Measurements from ENCODE around the gene FAM53C.

The FAM53C gene

DNA sequence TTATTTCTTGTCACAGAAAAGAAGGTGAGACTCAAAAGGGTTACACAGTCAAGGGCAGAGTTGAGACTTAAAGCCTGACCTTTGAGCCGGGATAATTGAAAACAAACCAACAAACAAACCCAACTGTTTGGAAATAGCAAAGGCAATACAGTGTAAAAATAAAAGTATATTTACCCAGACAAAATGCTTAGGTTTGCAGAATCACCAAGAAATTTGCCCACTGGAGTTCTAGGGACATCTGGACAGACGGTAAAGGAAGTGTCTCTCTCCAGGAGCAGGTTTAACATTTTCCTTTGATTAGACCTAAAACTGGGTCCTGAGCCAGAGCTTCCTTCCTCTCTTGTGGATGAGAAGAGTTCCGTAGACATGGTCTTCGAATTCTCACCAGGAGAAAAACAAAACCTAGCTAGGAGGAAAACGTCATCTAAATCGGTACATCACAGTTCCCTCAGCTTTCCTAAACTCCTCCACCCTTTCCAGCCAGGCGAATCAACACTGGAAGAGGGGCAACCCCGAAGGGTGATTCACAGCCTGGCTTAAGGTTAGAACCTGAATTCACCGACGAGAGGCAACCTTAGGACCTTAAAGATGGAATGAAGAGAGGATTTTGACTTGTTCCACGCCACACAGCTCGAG lies 7.1 kb upstream of the FAM53C start:
- no peak for DNase-seq (ENCODE audit: low read depth)
- no peak for TF ChIP-seq CTCF (IDR thresholded peaks at IDR 0.05; ENCODE audit: insufficient read depth, low read depth, low read length, missing control alignments)
- H3K4me3 ChIP-seq (ENCODE audit: low read depth, low read length): peak overlapping the region; percentile 74

DNA sequence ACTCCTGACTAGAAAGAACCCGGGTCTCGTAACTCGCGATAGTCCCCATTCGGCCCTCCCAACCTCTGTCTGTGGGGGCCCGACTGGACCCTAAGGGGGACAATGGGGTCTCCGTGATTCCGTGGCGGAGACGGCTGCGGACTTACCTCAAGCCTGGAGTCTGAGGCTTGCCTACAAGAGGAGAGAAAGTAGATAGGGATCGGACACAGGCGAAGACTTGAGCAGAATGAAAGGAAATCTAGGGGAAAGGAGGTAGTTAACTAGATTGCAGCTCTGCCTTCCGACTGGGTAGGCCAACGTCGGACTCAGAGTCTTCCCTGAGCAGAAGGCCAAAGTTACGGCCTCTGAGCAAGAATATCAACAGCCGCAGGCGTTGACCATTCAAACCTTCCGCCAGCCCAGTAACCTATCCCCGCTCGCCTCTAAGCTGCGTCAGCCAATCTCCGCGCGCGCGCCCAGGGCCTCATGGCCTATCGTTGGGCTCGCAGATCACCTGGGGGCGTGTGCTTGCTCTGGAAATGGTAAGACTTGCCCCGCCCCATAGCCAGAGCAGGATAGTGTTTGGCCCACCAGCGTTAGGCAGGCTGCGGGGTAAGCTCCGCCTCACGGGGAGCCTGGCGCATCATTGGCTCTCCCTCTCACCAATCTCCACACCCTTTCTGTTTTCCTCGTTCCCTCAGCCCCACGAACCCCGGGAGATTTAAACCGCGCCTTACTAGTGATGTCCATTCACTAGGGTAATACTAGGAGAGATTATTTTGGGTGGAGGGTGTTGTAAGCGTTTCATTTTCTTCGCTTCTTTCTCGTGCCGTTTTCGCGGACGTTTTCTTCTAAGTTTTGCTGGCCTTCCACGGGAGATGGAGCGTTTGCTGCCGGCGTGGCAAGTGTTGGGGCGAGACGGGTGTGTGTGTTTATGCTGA lies 6.4 kb upstream of the FAM53C start, which contains the start of gene CDC25C:
TSS of gene CDC25C (minus strand) at position 356 of the 920 bp plus-strand sequence. CDS start 624 bp downstream, outside the sequence.
- no peak for TF ChIP-seq CTCF (IDR thresholded peaks at IDR 0.05; ENCODE audit: insufficient read depth, low read depth, low read length, missing control alignments)
- peak within 1 kb of the TSS; percentile 74 for H3K4me3 ChIP-seq (ENCODE audit: low read depth, low read length)
- DNase-seq (ENCODE audit: low read depth): peak; percentile 99

DNA sequence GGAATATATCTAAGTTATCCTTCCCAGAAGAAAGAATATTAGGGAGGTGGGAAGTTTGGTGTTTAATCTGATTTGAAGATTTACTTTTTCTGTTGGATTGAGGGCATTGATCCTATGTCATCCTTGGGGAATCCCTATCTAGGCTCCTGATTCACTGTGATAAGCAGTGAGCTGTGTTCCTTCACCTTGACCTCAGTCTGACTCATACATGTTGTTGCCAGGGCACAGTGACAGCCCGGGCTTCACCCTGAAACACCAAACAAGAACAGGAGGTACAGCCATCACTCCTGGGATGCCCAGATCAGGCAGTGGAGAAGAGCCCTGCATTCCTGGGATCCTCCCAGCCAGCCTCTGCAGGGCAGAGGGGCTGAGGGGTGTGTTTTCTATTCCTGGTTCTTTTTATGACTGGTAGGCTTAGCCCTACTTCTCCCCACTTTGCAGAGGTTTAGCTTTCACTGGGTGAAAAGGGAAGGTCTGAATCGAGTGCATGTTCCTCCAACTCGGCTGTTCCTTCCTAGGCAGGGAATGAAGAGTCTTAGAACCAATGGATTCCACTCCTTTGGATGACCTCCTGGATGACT lies 3.1 kb upstream of the FAM53C start:
- TF ChIP-seq CTCF (IDR thresholded peaks at IDR 0.05; ENCODE audit: insufficient read depth, low read depth, low read length, missing control alignments): no peak
- no peak for DNase-seq (ENCODE audit: low read depth)
- H3K4me3 ChIP-seq (ENCODE audit: low read depth, low read length): no peak overlapping the region

- no peak for TF ChIP-seq CTCF (IDR thresholded peaks at IDR 0.05; ENCODE audit: insufficient read depth, low read depth, low read length, missing control alignments)
- no peak for DNase-seq (ENCODE audit: low read depth)
- peak overlapping the region; percentile 90 for H3K4me3 ChIP-seq (ENCODE audit: low read depth, low read length)
Observed at GRCh38 chr5:138336952-138337684, 948 bp upstream of the FAM53C start.

DNA sequence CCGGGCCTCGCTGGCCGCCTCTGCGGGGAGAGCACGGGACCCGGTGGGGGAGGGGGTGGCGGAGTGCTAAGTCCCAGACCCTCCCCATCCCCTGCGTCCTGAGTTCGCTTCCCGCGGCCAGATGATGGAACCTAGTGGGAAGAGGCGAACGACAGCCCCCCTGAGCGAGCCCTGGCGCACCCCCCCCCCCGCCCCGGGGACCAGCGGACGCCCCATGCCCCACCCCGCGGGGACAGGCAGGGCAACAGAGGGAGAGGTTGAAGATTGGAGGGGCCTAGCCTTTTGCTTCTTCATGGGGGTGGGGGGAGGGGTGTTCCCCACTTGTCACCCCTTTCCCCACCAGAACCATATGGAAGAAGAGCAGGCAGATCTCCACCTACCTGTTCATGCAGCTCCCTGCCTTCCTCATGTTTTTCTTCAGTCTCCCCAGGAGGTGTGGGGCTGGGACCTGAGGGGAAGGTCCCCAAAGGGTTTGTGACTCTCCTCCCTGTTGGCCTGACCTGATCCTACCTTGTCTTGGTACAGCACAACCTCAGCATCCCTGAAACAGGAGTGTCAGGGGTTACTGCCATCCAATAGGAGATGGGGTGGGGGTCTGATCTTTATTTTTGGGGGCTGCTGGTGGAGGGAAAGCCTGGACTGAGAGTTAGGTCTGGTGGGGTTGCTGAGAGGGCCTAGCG lies 485 bp downstream of the FAM53C start:
- H3K4me3 ChIP-seq (ENCODE audit: low read depth, low read length): peak overlapping the region; percentile 90
- no peak for TF ChIP-seq CTCF (IDR thresholded peaks at IDR 0.05; ENCODE audit: insufficient read depth, low read depth, low read length, missing control alignments)
- DNase-seq (ENCODE audit: low read depth): no peak

- no peak for DNase-seq (ENCODE audit: low read depth)
- no peak for TF ChIP-seq CTCF (IDR thresholded peaks at IDR 0.05; ENCODE audit: insufficient read depth, low read depth, low read length, missing control alignments)
- H3K4me3 ChIP-seq (ENCODE audit: low read depth, low read length): peak overlapping the region; percentile 90
Observed at GRCh38 chr5:138339091-138339456, 1.0 kb downstream of the FAM53C start.

All from GM12865 (cell line).